Prostate gland (tissue), 2 donors: ENCODE measurements around the gene NCOA3. TPM values are rescaled to one million over a fixed set of nuclear protein-coding genes. Genes with fewer than 3 reads are reported as not detected.

Source experiments
- DNase-seq: peaks from one replicate; pipeline ENCODE4 v3.0.0-alpha.2; 2019; ENCODE audit warnings: low spot score
- H3K27ac ChIP-seq, 2 donors: fragments of 200-600 bp; sonication (generic); 2 replicates each; pipeline ENCODE4 v1.5.1; 2017 to 2019
- H3K27me3 ChIP-seq: fragments of 200-600 bp; sonication (generic); replicated peaks from 2 replicates; pipeline ENCODE4 v1.5.1; 2019; ENCODE audit not compliant: insufficient read depth
- H3K36me3 ChIP-seq, 2 donors: fragments of 200-600 bp; sonication (generic); 1 replicate in 1 of 2; 2 replicates in 1 of 2; pipeline versions ENCODE4 v1.5.1 to v1.8.1; 2017 to 2019
- H3K4me1 ChIP-seq: fragments of 200-600 bp; sonication (generic); replicated peaks from 2 replicates; pipeline ENCODE4 v1.5.1; 2019
- H3K4me3 ChIP-seq, 2 donors: fragments of 200-600 bp; sonication (generic); 2 replicates each; pipeline ENCODE4 v1.5.1; 2017 to 2019
- H3K9me3 ChIP-seq: fragments of 200-600 bp; sonication (generic); 2 replicates; pipeline ENCODE4 v1.5.1; 2017
- CTCF ChIP-seq, 4 experiments: fragments of 200-600 bp in 2 of 4; fragments of 450-650 bp in 2 of 4; sonication (generic) in 2 of 4; IDR thresholded peaks; 1 replicate in 3 of 4; 2 replicates in 1 of 4; pipeline ENCODE4 v1.5.1; 2016 to 2019; ENCODE audit warnings: antibody characterized with exemption in 4 of 4, mild to moderate bottlenecking in 2 of 4, moderate library complexity in 2 of 4
- POLR2A ChIP-seq: fragments of 450-650 bp; IDR thresholded peaks from one replicate; pipeline ENCODE4 v1.6.1; 2016; ENCODE audit warnings: antibody characterized with exemption, mild to moderate bottlenecking
- POLR2AphosphoS5 ChIP-seq: sonication (generic); formaldehyde crosslinking; IDR thresholded peaks from one replicate; pipeline ENCODE4 v1.6.1; 2017; ENCODE audit warnings: antibody characterized with exemption
- WGBS: methylation state at CpG from one replicate; pipeline ENCODE4 v1.1.5; 2018; 5-methylcytosine and 5-hydroxymethylcytosine counted together
- intact Hi-C: fragments of 100-400 bp; cut with DNase I; formaldehyde crosslinking; loops from one replicate; pipeline ENCODE4 v1.14.2; 2022
- total RNA-seq, 2 donors: library from RNA; depleted of rRNA; stranded (reverse); fragments of >200 nt; gene quantifications; one replicate each; pipeline ENCODE4 v1.1.0, GENCODE V29; 2016

Gene NCOA3
- total RNA-seq, 2 donors from 2014 or later: 21.6 to 35.6 TPM

- 48% methylated on average over 8 of the region's 8 CpGs for WGBS
- no peak for DNase-seq
- no peak overlapping the region for H3K4me3 ChIP-seq
- H3K4me1 ChIP-seq: no peaks in the 10 kb centered on the region
- intact Hi-C loops: no loop called here
- no peaks in the 10 kb centered on the region for H3K36me3 ChIP-seq
- H3K27ac ChIP-seq: no peak overlapping the region
- H3K9me3 ChIP-seq: no peaks in the 10 kb centered on the region
- no peaks in the 10 kb centered on the region for H3K27me3 ChIP-seq
- TF ChIP-seq POLR2AphosphoS5 (no peak), POLR2A (no peak)
These were observed 22.5 kb downstream of the NCOA3 start for GRCh38 chr20:47524015-47524784.

DNA sequence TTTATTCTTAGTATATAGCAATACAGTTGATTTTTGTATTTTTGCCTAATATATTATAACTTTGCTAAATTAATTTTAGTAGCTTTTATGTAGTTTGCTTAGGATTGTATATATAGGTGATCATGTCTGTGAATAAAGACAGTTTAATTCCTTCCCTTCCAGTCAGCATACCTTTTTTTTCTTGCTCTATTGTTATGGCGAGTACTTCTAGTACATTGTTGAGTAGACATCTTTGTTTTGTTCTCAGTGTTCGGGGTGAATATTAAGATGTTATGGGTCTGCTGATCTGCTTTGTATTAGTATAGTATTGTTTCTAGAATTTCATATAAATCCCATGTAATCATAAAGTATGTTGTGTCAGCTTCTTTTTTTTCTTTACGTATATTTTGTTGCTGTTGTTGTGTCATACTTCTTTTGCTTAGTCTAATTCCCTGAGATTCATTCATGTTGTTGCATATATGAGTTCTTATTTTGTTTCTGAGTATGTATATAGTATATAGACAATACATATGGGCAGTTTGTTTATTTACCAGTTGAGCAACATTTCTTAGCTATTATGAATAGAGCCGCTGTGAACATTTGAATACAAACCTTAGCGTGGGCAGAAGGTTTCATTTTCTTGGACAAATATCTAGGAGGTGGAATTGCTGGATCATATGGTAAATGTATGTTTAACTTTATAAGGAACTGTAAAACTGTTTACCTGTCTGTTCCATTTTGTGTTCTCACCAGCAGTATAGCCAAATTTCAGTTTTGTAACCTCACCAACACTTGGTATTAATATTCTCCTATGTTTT, 25.5 kb downstream of the NCOA3 start:
- H3K4me1 ChIP-seq: no peaks in the 10 kb centered on the region
- TF ChIP-seq POLR2A (no peak), POLR2AphosphoS5 (no peak), CTCF (IDR thresholded peaks at IDR 0.05) (no peak)
- H3K9me3 ChIP-seq: no peaks in the 10 kb centered on the region
- H3K4me3 ChIP-seq: no peak overlapping the region
- intact Hi-C loops: no loop called here
- no peak for DNase-seq
- H3K27me3 ChIP-seq: no peaks in the 10 kb centered on the region
- H3K27ac ChIP-seq: no peak overlapping the region
- no peaks in the 10 kb centered on the region for H3K36me3 ChIP-seq
- WGBS: 87% methylated on average over 5 of the region's 5 CpGs

GRCh38 chr20:47529840-47530239, 28.2 kb downstream of the NCOA3 start:
- no peak for TF ChIP-seq POLR2AphosphoS5
- no peak for TF ChIP-seq POLR2A
- no peak for TF ChIP-seq CTCF (IDR thresholded peaks at IDR 0.05)
- Histone ChIP-seq H3K27ac (no peak overlapping the region), H3K27me3 (no peaks in the 10 kb centered on the region), H3K4me3 (no peak overlapping the region), H3K4me1 (no peaks in the 10 kb centered on the region), H3K9me3 (no peaks in the 10 kb centered on the region), H3K36me3 (no peaks in the 10 kb centered on the region)
- intact Hi-C loops: no loop called here
- no peak for DNase-seq
- WGBS: 59% methylated on average over 2 of the region's 2 CpGs

GRCh38 chr20:47531458-47531857, 29.8 kb downstream of the NCOA3 start:
- intact Hi-C loops: no loop called here
- no peak overlapping the region for H3K27ac ChIP-seq
- H3K36me3 ChIP-seq: no peaks in the 10 kb centered on the region
- WGBS: 84% methylated on average over 1 of the region's 1 CpG
- no peaks in the 10 kb centered on the region for H3K27me3 ChIP-seq
- no peaks in the 10 kb centered on the region for H3K9me3 ChIP-seq
- no peak overlapping the region for H3K4me3 ChIP-seq
- H3K4me1 ChIP-seq: no peaks in the 10 kb centered on the region
- no peak for TF ChIP-seq CTCF (IDR thresholded peaks at IDR 0.05)
- no peak for DNase-seq

- Histone ChIP-seq H3K4me1 (no peaks in the 10 kb centered on the region), H3K27ac (no peak overlapping the region), H3K36me3 (no peaks in the 10 kb centered on the region), H3K27me3 (no peaks in the 10 kb centered on the region), H3K9me3 (no peaks in the 10 kb centered on the region), H3K4me3 (no peak overlapping the region)
- DNase-seq: no peak
- no peak for TF ChIP-seq CTCF (IDR thresholded peaks at IDR 0.05)
- TF ChIP-seq POLR2AphosphoS5: no peak
- TF ChIP-seq POLR2A: no peak
- intact Hi-C loops: no loop called here
- WGBS: 91% methylated on average over 3 of the region's 3 CpGs
These were observed 30.3 kb downstream of the NCOA3 start for GRCh38 chr20:47532002-47532401.
